ENCODE measurements around the gene DUS4L. TPM values are rescaled to one million over a fixed set of nuclear protein-coding genes. Genes with fewer than 3 reads are reported as not detected.
A peak's percentile ranks its signal among the peaks of the same experiment; 100 is the strongest.

Gene DUS4L
- total and polyA plus RNA-seq, 2 of the 13 experiments (the other 11 are each of a cell fraction or from before 2014, with no cell fraction given), result 5.6 to 9.8 TPM

GRCh38 chr7:107570298-107570697, 6.5 kb downstream of the DUS4L start:
- Histone ChIP-seq H3K9me3 (ENCODE audit: low read length) (no peaks in the 10 kb centered on the region), H2AFZ (ENCODE audit: low read length) (no peak overlapping the region), H3K4me3 (replicated peaks in 1 of 3; ENCODE audit: insufficient read depth in 1 of 3, low read depth in 2 of 3, low read length in 3 of 3) (no peak overlapping the region), H3K27ac (ENCODE audit: extremely low read length, insufficient read depth, low read length) (no peak overlapping the region), H3K4me1 (ENCODE audit: insufficient read depth, low read length) (peaks cover 8% of the 10 kb centered on the region), H3K9ac (ENCODE audit: insufficient read depth, low read depth, low read length) (no peak overlapping the region), H3K36me3 (replicated peaks in 1 of 2; ENCODE audit: control insufficient read depth in 1 of 2, insufficient read depth in 2 of 2, low read length in 2 of 2) (peaks cover 2 to 24% of the 10 kb centered on the region in 2 experiments; a peak in 2 of 5 replicates), H3K4me2 (ENCODE audit: low read depth, low read length) (no peak overlapping the region), H3K79me2 (ENCODE audit: insufficient read depth, low read length) (no peaks in the 10 kb centered on the region), H3K27me3 (ENCODE audit: control insufficient read depth in 1 of 2, insufficient read depth in 2 of 2, low read length in 2 of 2) (no peaks in the 10 kb centered on the region), H4K20me1 (ENCODE audit: insufficient read depth, low read length) (no peaks in the 10 kb centered on the region)
- 100% methylated on average over 2 of the region's 2 CpGs for WGBS (ENCODE audit: low lambda C conversion rate)
- ChIA-PET POLR2A (no interaction called here), CTCF (ENCODE audit: low intra/inter-chr PET ratio, low total read pairs) (no interaction called here)
- DNase-seq (ENCODE audit: low spot score) (no peak), FAIRE-seq (no peak), ATAC-seq (peak; percentile 46; the same call in 2 of the 3 replicates)
- TF ChIP-seq KLF16 (CRISPR knock-in tag; IDR thresholded peaks at IDR 0.05) (no peak), PHF20 (CRISPR knock-in tag; IDR thresholded peaks at IDR 0.05) (no peak), TFE3 (CRISPR knock-in tag; IDR thresholded peaks at IDR 0.05) (no peak), ZFYVE20 (CRISPR knock-in tag; IDR thresholded peaks at IDR 0.05; ENCODE audit: borderline replicate concordance, low read depth) (no peak), GMEB1 (CRISPR knock-in tag; IDR thresholded peaks at IDR 0.05; ENCODE audit: borderline replicate concordance) (no peak), CTCF (CRISPR knock-in tag; IDR thresholded peaks at IDR 0.05) (no peak), CSRNP1 (CRISPR knock-in tag; IDR thresholded peaks at IDR 0.05) (no peak), MYC (CRISPR knock-in tag; IDR thresholded peaks at IDR 0.05; ENCODE audit: borderline replicate concordance) (no peak)
- in situ Hi-C loops (cut with HindIII; ENCODE audit: extremely low pct_ligation_motif_present, low pct_unique_long_range_greater_than_20kb) (no loop called here), intact Hi-C loops (cut with micrococcal nuclease; ENCODE audit: unreplicated experiment) (no loop called here)
- BruUV-seq (replicated peaks), result no TSS peak
